ENCODE results near the gene LRFN5. TPM values are rescaled to one million over a fixed set of nuclear protein-coding genes. Genes with fewer than 3 reads are reported as not detected.
"Not testable (repeated sequence)": the region's sequence is repeated elsewhere in the genome, so short reads cannot be mapped to it uniquely, and the experiment has no call there.

LRFN5 gene
- polyA plus RNA-seq, 4 donors: 8.9 to 13.2 (median 10.8) TPM

- DNase-seq (ENCODE audit: low read depth in 4 of 4, low spot score in 3 of 4): no peak
Measured at GRCh38 chr14:41878321-41878720, 271.6 kb downstream of the LRFN5 start.

GRCh38 chr14:41891624-41892023 is 284.9 kb downstream of the LRFN5 start:
- no peak for DNase-seq (ENCODE audit: low read depth in 4 of 4, low spot score in 3 of 4)

GRCh38 chr14:41899416-41899815 is 292.7 kb downstream of the LRFN5 start:
- peak in 1 of 4 donors; percentile 12 for DNase-seq (ENCODE audit: low read depth in 4 of 4, low spot score in 3 of 4)

- no peak for DNase-seq (ENCODE audit: low read depth in 4 of 4, low spot score in 3 of 4)
Measured at GRCh38 chr14:41900644-41901043, 294.0 kb downstream of the LRFN5 start.

- no peak for DNase-seq (ENCODE audit: low read depth in 4 of 4, low spot score in 3 of 4)
Measured at GRCh38 chr14:41901089-41901488, 294.4 kb downstream of the LRFN5 start.

- no peak for DNase-seq (ENCODE audit: low read depth in 4 of 4, low spot score in 3 of 4)
Measured at GRCh38 chr14:41905394-41905964, 298.8 kb downstream of the LRFN5 start.

GRCh38 chr14:41911155-41911554 is 304.5 kb downstream of the LRFN5 start:
- DNase-seq (ENCODE audit: low read depth in 4 of 4, low spot score in 3 of 4): not testable (repeated sequence)

- DNase-seq (ENCODE audit: low read depth in 4 of 4, low spot score in 3 of 4): no peak
Measured at GRCh38 chr14:41913398-41913797, 306.7 kb downstream of the LRFN5 start.

GRCh38 chr14:41915732-41916131 is 309.1 kb downstream of the LRFN5 start:
- DNase-seq (ENCODE audit: low read depth in 4 of 4, low spot score in 3 of 4): no peak

- DNase-seq (ENCODE audit: low read depth in 4 of 4, low spot score in 3 of 4): no peak
Measured at GRCh38 chr14:41916313-41916712, 309.6 kb downstream of the LRFN5 start.

- DNase-seq (ENCODE audit: low read depth in 4 of 4, low spot score in 3 of 4): peak in 1 of 4 donors; percentile 15
Measured at GRCh38 chr14:41925409-41925808, 318.7 kb downstream of the LRFN5 start.

GRCh38 chr14:41950428-41951151 is 343.9 kb downstream of the LRFN5 start:
- DNase-seq (ENCODE audit: low read depth in 4 of 4, low spot score in 3 of 4): no peak

All from left renal pelvis (tissue), 4 donors.